ENCODE measurements around the gene IQGAP2. TPM values are rescaled to one million over a fixed set of nuclear protein-coding genes. Genes with fewer than 3 reads are reported as not detected.

IQGAP2 gene
- total and polyA plus RNA-seq, 2 of the 8 experiments (the other 6 are each of a cell fraction or from before 2014, with no cell fraction given): 19.7 to 66.0 TPM

DNA sequence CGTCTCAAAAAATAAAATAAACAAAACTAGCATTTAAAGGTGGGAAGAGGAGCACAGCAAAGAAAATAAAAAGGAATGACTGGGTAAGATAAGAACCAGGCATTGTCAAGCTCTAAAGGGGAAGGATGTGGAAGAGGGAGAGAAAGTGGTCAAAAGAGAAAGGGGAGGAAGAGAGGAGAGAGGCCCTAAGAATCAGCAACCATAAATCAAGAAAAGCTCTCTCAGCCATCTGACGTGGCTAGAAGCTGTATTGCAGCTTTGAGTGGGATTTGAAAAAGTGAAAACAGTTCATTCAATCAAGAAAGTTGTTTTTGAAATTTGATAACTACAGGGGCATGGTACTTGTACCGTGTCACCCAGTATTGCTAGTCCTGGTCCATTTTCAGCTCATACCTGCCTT, 267.4 kb downstream of the IQGAP2 start:
- H3K79me2 ChIP-seq (ENCODE audit: control insufficient read depth in 1 of 2, insufficient read depth in 2 of 2, low read length in 2 of 2): no peaks in the 10 kb centered on the region
- 89% methylated on average over 3 of the region's 3 CpGs; no CpG with 5 or more reads in 1 of the 2 experiments for WGBS, 2 experiments (ENCODE audit: extremely low coverage in 1 of 2, insufficient coverage in 1 of 2, insufficient read length in 1 of 2, insufficient replicate concordance in 2 of 2, low coverage in 1 of 2, low lambda C conversion rate in 2 of 2, missing lambda C conversion rate in 1 of 2)
- H2BK12ac ChIP-seq (ENCODE audit: low read depth, low read length): no peak overlapping the region
- no peak overlapping the region for H2BK20ac ChIP-seq (ENCODE audit: low read length)
- peaks cover 0 to 8% (median under 1%) of the 10 kb centered on the region in 4 experiments; a peak in 3 of 8 replicates for H3K36me3 ChIP-seq (ENCODE audit: control insufficient read depth in 2 of 4, insufficient read depth in 4 of 4, low read length in 3 of 4)
- TF ChIP-seq HDAC2 (IDR thresholded peaks at IDR 0.05; ENCODE audit: borderline replicate concordance in 1 of 2, low read depth in 2 of 2, low read length in 2 of 2): no peak
- TF ChIP-seq NANOG (IDR thresholded peaks at IDR 0.05; ENCODE audit: insufficient read depth, low read depth, low read length, poor library complexity, severe bottlenecking): no peak
- TF ChIP-seq, protein P1, sequence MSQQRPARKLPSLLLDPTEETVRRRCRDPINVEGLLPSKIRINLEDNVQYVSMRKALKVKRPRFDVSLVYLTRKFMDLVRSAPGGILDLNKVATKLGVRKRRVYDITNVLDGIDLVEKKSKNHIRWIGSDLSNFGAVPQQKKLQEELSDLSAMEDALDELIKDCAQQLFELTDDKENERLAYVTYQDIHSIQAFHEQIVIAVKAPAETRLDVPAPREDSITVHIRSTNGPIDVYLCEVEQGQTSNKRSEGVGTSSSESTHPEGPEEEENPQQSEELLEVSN (IDR thresholded peaks at IDR 0.05): no peak
- no peak for TF ChIP-seq EP300 (IDR thresholded peaks at IDR 0.05; ENCODE audit: borderline replicate concordance in 1 of 2, low read depth in 2 of 2, low read length in 2 of 2)
- no peak for TF ChIP-seq SIX5 (IDR thresholded peaks at IDR 0.05; ENCODE audit: low read depth, low read length)
- no peak for TF ChIP-seq KDM4A (IDR thresholded peaks at IDR 0.05; ENCODE audit: low read depth, low read length, severe bottlenecking)
- TF ChIP-seq NRF1 (IDR thresholded peaks at IDR 0.05; ENCODE audit: low read depth, low read length): no peak
- TF ChIP-seq CHD1 (IDR thresholded peaks at IDR 0.05; ENCODE audit: low read depth, low read length): no peak
- TF ChIP-seq SP4 (IDR thresholded peaks at IDR 0.05; ENCODE audit: low read length): no peak
- no peak for TF ChIP-seq TEAD4 (IDR thresholded peaks at IDR 0.05; ENCODE audit: low read depth, low read length)
- TF ChIP-seq RFX5 (IDR thresholded peaks at IDR 0.05; ENCODE audit: borderline replicate concordance, low read depth, low read length): no peak
- TF ChIP-seq SUZ12 (IDR thresholded peaks at IDR 0.05; ENCODE audit: low read length): no peak
- no peak for DNase-seq (ENCODE audit: low read depth in 1 of 2, low spot score in 2 of 2)
- no peak overlapping the region for H2AK5ac ChIP-seq (ENCODE audit: low read depth, low read length)
- no peak overlapping the region for H4K91ac ChIP-seq (replicated peaks; ENCODE audit: insufficient read length, low read length)
- no peak overlapping the region for H3K23ac ChIP-seq (ENCODE audit: insufficient read length)
- no peak overlapping the region for H3K18ac ChIP-seq (ENCODE audit: extremely low read depth, low read length)
- POLR2A ChIA-PET (ENCODE audit: partially characterized antibody): no interaction called here
- H4K8ac ChIP-seq (ENCODE audit: extremely low read depth, insufficient read depth, low read length): no peak overlapping the region
- H3K27me3 ChIP-seq (replicated peaks in 1 of 4; ENCODE audit: control insufficient read depth in 3 of 4, extremely low read depth in 1 of 4, insufficient read depth in 3 of 4, low read length in 3 of 4): no peaks in the 10 kb centered on the region
- no peak overlapping the region for H3K56ac ChIP-seq (replicated peaks; ENCODE audit: insufficient read length, low read depth, low read length)
- H3K9me3 ChIP-seq (ENCODE audit: insufficient read depth in 2 of 2, low read depth in 1 of 2, low read length in 1 of 2): no peaks in the 10 kb centered on the region
- H3K4ac ChIP-seq (replicated peaks; ENCODE audit: insufficient read length, low read depth, low read length): no peak overlapping the region
- no peak overlapping the region for H3K4me2 ChIP-seq (ENCODE audit: insufficient read depth in 1 of 2, low read depth in 2 of 2, low read length in 2 of 2)
- H3K4me3 ChIP-seq (ENCODE audit: extremely low read depth in 1 of 4, insufficient read depth in 2 of 4, low read depth in 3 of 4, low read length in 4 of 4): no peak overlapping the region
- no peak overlapping the region for H2BK5ac ChIP-seq (ENCODE audit: low read depth, low read length)
- H2BK120ac ChIP-seq (replicated peaks; ENCODE audit: low read depth, low read length): no peak overlapping the region
- CTCF ChIA-PET (ENCODE audit: partially characterized antibody): interaction anchor here (0.5 to 1.2 kb wide), 4 partner anchors 36 to 103 kb away, joined by 3 read pairs; no protein-coding TSS in a partner anchor
- H3K27ac ChIP-seq (ENCODE audit: low read depth, low read length): no peak overlapping the region
- no peak overlapping the region for H3K14ac ChIP-seq (ENCODE audit: insufficient read length)
- peaks cover 0 to 5% of the 10 kb centered on the region in 2 experiments for H4K20me1 ChIP-seq (replicated peaks in 1 of 2; ENCODE audit: control insufficient read depth in 1 of 2, insufficient read depth in 2 of 2, low read length in 2 of 2)
- H2AFZ ChIP-seq (ENCODE audit: low read length): no peak overlapping the region
- no peaks in the 10 kb centered on the region for H3K23me2 ChIP-seq (ENCODE audit: low read depth, low read length)
- no peak overlapping the region for H2BK15ac ChIP-seq (ENCODE audit: low read length)
- no peaks in the 10 kb centered on the region for H3K4me1 ChIP-seq (replicated peaks in 1 of 4; ENCODE audit: control insufficient read depth in 3 of 4, insufficient read depth in 4 of 4, low read length in 3 of 4)
- H4K5ac ChIP-seq (ENCODE audit: insufficient read length, low read depth, low read length): no peak overlapping the region
- FAIRE-seq: no peak
- H3K79me1 ChIP-seq (ENCODE audit: low read depth, low read length): no peaks in the 10 kb centered on the region
- no peak overlapping the region for H3K9ac ChIP-seq (replicated peaks in 1 of 4; ENCODE audit: extremely low read depth in 1 of 4, low read depth in 3 of 4, low read length in 3 of 4)

Measured in H1 (cell line).